ENCODE measurements around the gene LCN2. TPM values are rescaled to one million over a fixed set of nuclear protein-coding genes. Genes with fewer than 3 reads are reported as not detected.
"Not testable (repeated sequence)": the region's sequence is repeated elsewhere in the genome, so short reads cannot be mapped to it uniquely, and the experiment has no call there.

The LCN2 gene
- polyA plus RNA-seq, 1 donor = 0.93 TPM

DNA sequence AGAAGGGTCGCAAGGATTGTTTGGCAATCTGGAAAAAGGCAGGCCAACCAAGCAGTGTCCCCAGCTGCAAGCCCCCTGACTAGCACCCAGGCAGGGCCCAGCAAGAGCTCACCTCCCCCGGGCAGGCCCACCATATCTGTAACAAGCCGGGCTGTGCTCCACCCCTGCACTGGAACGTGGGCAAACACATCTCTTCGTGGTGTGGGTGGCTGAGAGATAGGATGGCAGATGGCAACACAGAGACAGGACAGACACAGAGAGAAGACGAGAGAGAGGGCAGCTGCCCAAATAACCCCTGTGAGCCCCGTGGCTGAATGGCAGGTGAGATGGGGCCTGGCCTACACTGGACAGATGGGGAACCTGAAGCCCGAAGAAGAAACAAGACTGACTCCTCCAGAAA is 20.2 kb downstream of the LCN2 start:
- H3K4me3 ChIP-seq (ENCODE audit: low read length) = no peak overlapping the region
- H3K27ac ChIP-seq (ENCODE audit: low read length) = no peak overlapping the region
- H3K27me3 ChIP-seq (ENCODE audit: control insufficient read depth, insufficient read depth, low read length) = no peaks in the 10 kb centered on the region
- WGBS (ENCODE audit: insufficient coverage, low lambda C conversion rate) = no CpG with 5 or more reads among the region's 8 CpGs
- H3K36me3 ChIP-seq (ENCODE audit: control insufficient read depth, insufficient read depth, low read length) = peaks cover 66% of the 10 kb centered on the region
- DNase-seq = no peak
- H3K9me3 ChIP-seq (ENCODE audit: control insufficient read depth, low read depth, low read length) = no peaks in the 10 kb centered on the region
- H3K4me1 ChIP-seq (ENCODE audit: control insufficient read depth, insufficient read depth, low read length) = no peaks in the 10 kb centered on the region

DNA sequence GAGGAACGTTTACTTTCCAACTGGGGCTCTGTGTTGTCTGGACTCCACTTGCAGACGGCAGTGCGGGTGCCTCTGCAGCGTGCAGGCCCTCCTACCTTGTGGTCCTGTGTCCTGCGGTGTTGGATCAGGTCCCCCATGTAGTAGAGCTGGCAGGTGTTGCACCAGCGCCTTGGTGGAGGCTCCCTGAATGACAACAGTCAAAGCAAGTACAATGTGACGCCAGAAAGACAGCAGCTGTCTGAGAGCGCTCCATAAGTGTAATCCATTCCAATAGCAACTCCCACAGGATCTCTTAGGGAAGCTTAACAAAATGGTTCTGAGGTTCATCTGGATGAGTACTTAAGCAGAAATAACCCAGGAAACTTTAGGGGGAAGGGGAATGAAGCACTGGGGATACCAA is 20.7 kb downstream of the LCN2 start:
- H3K4me3 ChIP-seq (ENCODE audit: low read length) = no peak overlapping the region
- no CpG with 5 or more reads among the region's 8 CpGs for WGBS (ENCODE audit: insufficient coverage, low lambda C conversion rate)
- no peaks in the 10 kb centered on the region for H3K4me1 ChIP-seq (ENCODE audit: control insufficient read depth, insufficient read depth, low read length)
- peaks cover 67% of the 10 kb centered on the region for H3K36me3 ChIP-seq (ENCODE audit: control insufficient read depth, insufficient read depth, low read length)
- H3K27me3 ChIP-seq (ENCODE audit: control insufficient read depth, insufficient read depth, low read length) = no peaks in the 10 kb centered on the region
- H3K27ac ChIP-seq (ENCODE audit: low read length) = no peak overlapping the region
- H3K9me3 ChIP-seq (ENCODE audit: control insufficient read depth, low read depth, low read length) = no peaks in the 10 kb centered on the region
- DNase-seq = no peak

DNA sequence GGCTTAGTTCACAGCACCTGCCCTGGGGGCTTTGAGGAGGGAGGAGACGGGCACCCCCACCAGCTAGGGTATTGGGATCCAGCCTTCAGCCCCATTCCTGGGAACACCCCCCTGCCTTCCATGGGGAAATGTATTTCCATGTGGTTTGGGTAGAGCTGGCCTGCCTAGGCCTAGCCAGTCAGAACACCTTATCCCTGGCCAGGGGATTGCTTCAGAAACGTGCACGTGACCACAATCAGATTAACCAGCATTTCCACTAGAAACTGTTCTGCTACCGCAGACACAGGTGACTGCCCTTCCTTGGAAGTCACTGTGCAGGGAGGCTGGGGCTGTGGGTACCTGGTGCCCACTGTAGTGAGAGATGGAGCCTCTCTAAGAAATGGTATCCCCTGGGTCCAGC is 24.8 kb downstream of the LCN2 start:
- H3K4me1 ChIP-seq (ENCODE audit: control insufficient read depth, insufficient read depth, low read length) = no peaks in the 10 kb centered on the region
- H3K36me3 ChIP-seq (ENCODE audit: control insufficient read depth, insufficient read depth, low read length) = peaks cover 70% of the 10 kb centered on the region
- WGBS (ENCODE audit: insufficient coverage, low lambda C conversion rate) = no CpG with 5 or more reads among the region's 4 CpGs
- H3K27ac ChIP-seq (ENCODE audit: low read length) = no peak overlapping the region
- no peak for DNase-seq
- peaks cover 5% of the 10 kb centered on the region for H3K9me3 ChIP-seq (ENCODE audit: control insufficient read depth, low read depth, low read length)
- H3K4me3 ChIP-seq (ENCODE audit: low read length) = no peak overlapping the region
- no peaks in the 10 kb centered on the region for H3K27me3 ChIP-seq (ENCODE audit: control insufficient read depth, insufficient read depth, low read length)

DNA sequence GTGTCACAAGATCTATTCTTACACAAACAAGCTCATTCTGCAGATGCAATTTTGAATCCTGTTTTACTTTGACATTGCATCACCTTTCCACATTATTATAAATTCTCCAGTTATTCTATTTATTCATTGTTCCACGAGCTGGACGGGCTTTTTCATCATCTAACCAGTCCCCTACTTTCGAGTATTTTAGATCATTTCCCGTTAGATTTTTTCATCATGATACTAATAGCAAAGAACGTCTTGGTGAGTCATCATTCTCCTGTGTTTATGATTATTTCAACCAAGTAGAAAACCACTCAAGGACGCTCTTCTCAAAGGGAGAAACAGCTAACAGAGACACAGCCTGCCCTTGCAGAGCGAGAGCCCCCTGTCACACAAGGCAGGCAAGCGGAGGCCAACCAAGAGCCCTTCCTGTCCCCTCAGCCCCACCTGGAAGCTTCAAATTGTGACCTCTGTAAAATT is 25.9 kb downstream of the LCN2 start:
- no peak overlapping the region for H3K27ac ChIP-seq (ENCODE audit: low read length)
- no peaks in the 10 kb centered on the region for H3K4me1 ChIP-seq (ENCODE audit: control insufficient read depth, insufficient read depth, low read length)
- peaks cover 10% of the 10 kb centered on the region for H3K9me3 ChIP-seq (ENCODE audit: control insufficient read depth, low read depth, low read length)
- peaks cover 70% of the 10 kb centered on the region for H3K36me3 ChIP-seq (ENCODE audit: control insufficient read depth, insufficient read depth, low read length)
- no peaks in the 10 kb centered on the region for H3K27me3 ChIP-seq (ENCODE audit: control insufficient read depth, insufficient read depth, low read length)
- 92% methylated on average over 5 of the region's 8 CpGs for WGBS (ENCODE audit: insufficient coverage, low lambda C conversion rate)
- H3K4me3 ChIP-seq (ENCODE audit: low read length) = no peak overlapping the region
- no peak for DNase-seq

DNA sequence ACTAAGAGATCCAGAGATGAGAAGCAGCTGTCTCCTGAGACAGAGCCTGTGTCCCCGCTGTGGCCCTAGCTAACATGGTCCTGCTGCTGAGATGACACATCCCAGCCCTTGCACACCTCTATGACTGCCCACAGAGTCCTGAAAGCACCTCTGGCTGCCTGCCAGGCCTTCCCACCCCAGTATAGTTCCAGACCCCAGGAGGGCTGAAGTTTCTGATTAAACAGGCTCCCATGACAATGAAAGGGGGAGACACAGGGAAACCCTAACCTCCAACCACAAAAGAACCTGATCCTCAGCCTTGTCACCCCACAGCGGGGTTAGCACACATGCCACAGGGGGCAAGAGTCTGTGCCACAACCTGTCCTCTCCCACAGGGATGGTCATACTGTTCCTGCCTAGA is 26.5 kb downstream of the LCN2 start:
- no peak overlapping the region for H3K27ac ChIP-seq (ENCODE audit: low read length)
- no peaks in the 10 kb centered on the region for H3K4me1 ChIP-seq (ENCODE audit: control insufficient read depth, insufficient read depth, low read length)
- no peaks in the 10 kb centered on the region for H3K27me3 ChIP-seq (ENCODE audit: control insufficient read depth, insufficient read depth, low read length)
- WGBS (ENCODE audit: insufficient coverage, low lambda C conversion rate) = no CpG with 5 or more reads among the region's 2 CpGs
- no peak for DNase-seq
- H3K9me3 ChIP-seq (ENCODE audit: control insufficient read depth, low read depth, low read length) = peaks cover 10% of the 10 kb centered on the region
- peaks cover 76% of the 10 kb centered on the region for H3K36me3 ChIP-seq (ENCODE audit: control insufficient read depth, insufficient read depth, low read length)
- no peak overlapping the region for H3K4me3 ChIP-seq (ENCODE audit: low read length)

DNA sequence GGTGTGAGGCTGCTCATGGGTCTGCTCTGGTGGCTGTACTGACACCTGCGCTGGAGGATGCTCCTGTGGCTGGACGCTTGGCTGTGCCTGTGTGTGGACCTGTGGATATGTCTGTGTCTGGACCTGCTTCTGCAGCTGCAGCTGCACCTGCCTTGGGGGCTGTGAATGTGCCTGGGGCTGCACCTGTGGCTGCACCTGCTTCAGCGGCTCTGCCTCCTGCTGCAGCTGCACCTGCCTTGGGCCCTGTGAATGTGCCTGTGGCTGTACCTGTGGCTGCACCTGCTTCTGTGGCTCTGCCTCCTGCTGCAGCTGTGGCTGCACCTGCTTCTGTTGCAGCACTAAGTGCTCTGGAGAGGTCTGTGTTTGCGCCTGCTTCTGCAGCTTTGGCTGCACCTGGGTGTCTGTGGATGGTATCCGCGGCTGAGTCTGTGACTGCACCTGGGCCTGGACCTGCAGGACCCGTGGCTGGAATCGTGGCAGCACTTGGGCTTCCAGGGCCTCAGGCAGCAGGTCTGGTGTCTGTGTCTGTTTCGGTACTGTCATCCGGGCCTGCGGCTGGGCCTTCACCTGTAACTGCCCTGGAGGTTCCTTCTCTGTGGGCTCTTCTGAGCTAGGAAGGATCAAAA is 29.7 kb downstream of the LCN2 start:
- peaks cover 78% of the 10 kb centered on the region for H3K36me3 ChIP-seq (ENCODE audit: control insufficient read depth, insufficient read depth, low read length)
- DNase-seq = no peak
- H3K9me3 ChIP-seq (ENCODE audit: control insufficient read depth, low read depth, low read length) = peaks cover 10% of the 10 kb centered on the region
- no peak overlapping the region for H3K27ac ChIP-seq (ENCODE audit: low read length)
- H3K27me3 ChIP-seq (ENCODE audit: control insufficient read depth, insufficient read depth, low read length) = no peaks in the 10 kb centered on the region
- H3K4me3 ChIP-seq (ENCODE audit: low read length) = no peak overlapping the region
- WGBS (ENCODE audit: insufficient coverage, low lambda C conversion rate) = no CpG with 5 or more reads among the region's 11 CpGs
- H3K4me1 ChIP-seq (ENCODE audit: control insufficient read depth, insufficient read depth, low read length) = no peaks in the 10 kb centered on the region

DNA sequence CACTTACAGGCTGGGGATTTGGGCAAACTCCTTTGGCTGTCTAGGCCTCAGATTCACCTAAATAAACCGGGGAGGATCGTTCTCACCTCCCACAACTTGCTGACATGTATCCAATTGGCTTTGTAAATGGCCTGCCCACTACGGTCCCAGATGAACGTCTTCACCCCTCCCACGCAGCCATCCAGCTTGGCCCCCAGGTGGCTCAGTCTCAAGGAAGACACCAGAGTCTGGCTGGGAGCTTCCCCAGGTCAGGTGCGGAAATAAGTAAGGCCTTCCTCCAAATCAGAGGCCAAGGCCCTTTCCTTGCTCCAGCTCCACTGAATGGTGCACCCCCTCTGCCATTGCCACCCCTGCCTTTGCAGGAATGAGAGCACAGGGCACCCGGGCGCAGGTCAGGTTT is 30.7 kb downstream of the LCN2 start:
- no peak overlapping the region for H3K4me3 ChIP-seq (ENCODE audit: low read length)
- H3K27ac ChIP-seq (ENCODE audit: low read length) = no peak overlapping the region
- peaks cover 10% of the 10 kb centered on the region for H3K9me3 ChIP-seq (ENCODE audit: control insufficient read depth, low read depth, low read length)
- no peak for DNase-seq
- H3K36me3 ChIP-seq (ENCODE audit: control insufficient read depth, insufficient read depth, low read length) = peaks cover 68% of the 10 kb centered on the region
- H3K4me1 ChIP-seq (ENCODE audit: control insufficient read depth, insufficient read depth, low read length) = no peaks in the 10 kb centered on the region
- WGBS (ENCODE audit: insufficient coverage, low lambda C conversion rate) = no CpG with 5 or more reads among the region's 8 CpGs
- no peaks in the 10 kb centered on the region for H3K27me3 ChIP-seq (ENCODE audit: control insufficient read depth, insufficient read depth, low read length)

DNA sequence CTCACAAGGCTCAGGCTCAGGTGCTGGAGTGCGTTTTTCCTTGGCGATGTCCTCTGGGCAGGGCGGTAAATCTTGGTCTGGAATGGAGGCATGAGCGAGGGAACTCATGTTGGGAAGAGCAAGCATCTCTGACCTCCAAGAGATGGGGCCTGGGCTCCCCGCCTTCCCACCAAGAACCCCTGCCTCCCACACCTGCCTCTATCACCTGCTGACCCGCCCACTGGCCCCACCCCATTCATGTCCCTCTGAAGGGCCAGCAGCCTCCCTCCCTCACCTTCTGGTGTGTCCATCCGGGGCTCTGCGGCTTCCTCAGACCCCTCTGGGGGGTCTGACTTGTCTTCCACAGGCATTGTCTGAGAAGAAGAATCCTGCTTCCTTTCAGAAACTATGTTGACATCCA is 31.2 kb downstream of the LCN2 start:
- no CpG with 5 or more reads among the region's 8 CpGs for WGBS (ENCODE audit: insufficient coverage, low lambda C conversion rate)
- Histone ChIP-seq H3K27ac (ENCODE audit: low read length) (no peak overlapping the region), H3K4me1 (ENCODE audit: control insufficient read depth, insufficient read depth, low read length) (no peaks in the 10 kb centered on the region), H3K9me3 (ENCODE audit: control insufficient read depth, low read depth, low read length) (peaks cover 10% of the 10 kb centered on the region), H3K36me3 (ENCODE audit: control insufficient read depth, insufficient read depth, low read length) (peaks cover 66% of the 10 kb centered on the region), H3K27me3 (ENCODE audit: control insufficient read depth, insufficient read depth, low read length) (no peaks in the 10 kb centered on the region), H3K4me3 (ENCODE audit: low read length) (no peak overlapping the region)
- no peak for DNase-seq

DNA sequence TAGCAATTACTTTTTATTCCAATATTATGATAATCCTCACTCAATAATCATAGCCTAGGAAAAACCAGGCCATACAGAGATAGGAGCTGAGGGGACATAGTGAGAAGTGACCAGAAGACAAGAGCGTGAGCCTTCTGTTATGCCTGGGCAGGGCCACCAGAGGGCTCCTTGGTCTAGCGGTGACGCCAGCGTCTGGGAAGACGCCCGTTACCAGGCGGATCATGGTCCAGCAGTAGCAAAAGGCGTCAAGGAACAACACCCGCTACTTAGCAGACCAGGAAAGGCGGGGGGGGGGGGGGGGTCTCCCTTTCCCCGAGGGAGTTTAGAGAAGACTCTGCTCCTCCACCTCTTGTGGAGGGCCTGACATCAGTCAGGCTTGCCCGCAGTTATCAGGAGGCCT is 32.2 kb downstream of the LCN2 start:
- H3K4me1 ChIP-seq (ENCODE audit: control insufficient read depth, insufficient read depth, low read length); DNase-seq; H3K27ac ChIP-seq (ENCODE audit: low read length); H3K27me3 ChIP-seq (ENCODE audit: control insufficient read depth, insufficient read depth, low read length); H3K4me3 ChIP-seq (ENCODE audit: low read length): not testable (repeated sequence)
- WGBS (ENCODE audit: insufficient coverage, low lambda C conversion rate) = no CpG with 5 or more reads among the region's 12 CpGs
- H3K36me3 ChIP-seq (ENCODE audit: control insufficient read depth, insufficient read depth, low read length) = peaks cover 66% of the 10 kb centered on the region
- peaks cover 10% of the 10 kb centered on the region for H3K9me3 ChIP-seq (ENCODE audit: control insufficient read depth, low read depth, low read length)

DNA sequence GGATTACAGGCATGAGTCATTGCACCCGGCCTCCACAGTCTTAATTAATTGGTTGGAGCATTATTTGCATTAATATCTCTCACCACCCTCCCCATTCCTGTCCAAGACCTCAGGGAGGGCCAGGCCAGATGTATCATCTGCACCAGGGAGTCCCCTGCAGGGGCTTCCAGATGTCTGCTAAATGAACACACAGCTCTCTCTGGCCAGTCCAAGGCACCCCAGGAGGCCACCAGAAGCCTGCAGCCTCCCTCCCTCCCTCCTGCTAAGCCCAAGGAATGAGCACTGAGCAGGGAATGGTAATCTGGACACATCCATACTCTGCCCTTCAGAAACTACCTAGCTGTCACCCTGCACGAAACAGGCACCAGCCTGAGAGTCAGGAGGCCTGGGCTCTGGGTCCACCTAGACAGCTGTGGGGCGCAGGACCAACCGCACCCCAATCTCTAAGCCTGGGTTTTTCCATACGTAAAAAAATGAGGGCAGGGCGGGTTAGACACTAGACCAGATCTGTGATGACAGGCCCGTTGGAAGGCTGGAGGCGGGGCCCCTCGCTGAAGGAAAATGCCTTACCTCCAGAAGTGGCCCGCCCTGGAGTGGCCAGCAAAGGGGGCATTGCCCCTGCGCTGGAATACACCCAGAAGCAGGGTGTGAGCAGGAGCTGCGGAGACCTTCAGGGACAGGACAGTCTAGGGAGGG is 33.8 kb downstream of the LCN2 start:
- peaks cover 10% of the 10 kb centered on the region for H3K9me3 ChIP-seq (ENCODE audit: control insufficient read depth, low read depth, low read length)
- no peak for DNase-seq
- H3K27ac ChIP-seq (ENCODE audit: low read length) = no peak overlapping the region
- H3K4me3 ChIP-seq (ENCODE audit: low read length) = no peak overlapping the region
- no peaks in the 10 kb centered on the region for H3K4me1 ChIP-seq (ENCODE audit: control insufficient read depth, insufficient read depth, low read length)
- no peaks in the 10 kb centered on the region for H3K27me3 ChIP-seq (ENCODE audit: control insufficient read depth, insufficient read depth, low read length)
- no CpG with 5 or more reads among the region's 12 CpGs for WGBS (ENCODE audit: insufficient coverage, low lambda C conversion rate)
- H3K36me3 ChIP-seq (ENCODE audit: control insufficient read depth, insufficient read depth, low read length) = peaks cover 61% of the 10 kb centered on the region
